ENCODE data around the gene DPYSL4. TPM values are rescaled to one million over a fixed set of nuclear protein-coding genes. Genes with fewer than 3 reads are reported as not detected.
A peak's percentile ranks its signal among the peaks of the same experiment; 100 is the strongest.

DPYSL4 gene
- total and polyA plus RNA-seq, 3 experiments from 2014 or later, result 3.2 to 3.3 TPM; not detected in 1

- H3K36me3 Mint-ChIP-seq, result no peaks in the 10 kb centered on the region
- CTCF ChIA-PET, result no interaction called here
- no peak overlapping the region for H3K27ac Mint-ChIP-seq
Observed at GRCh38 chr10:132201111-132201969, 14.6 kb downstream of the DPYSL4 start.

GRCh38 chr10:132202070-132202970 is 15.6 kb downstream of the DPYSL4 start:
- H3K4me3 ChIP-seq (ENCODE audit: low read length), result no peak overlapping the region
- no peaks in the 10 kb centered on the region for H3K9me3 ChIP-seq (ENCODE audit: low read length)
- H3K4me3 Mint-ChIP-seq, result no peak overlapping the region
- H3K36me3 ChIP-seq (ENCODE audit: insufficient read depth, low read length), result no peaks in the 10 kb centered on the region
- H3K4me1 ChIP-seq (ENCODE audit: insufficient read depth, low read length), result no peaks in the 10 kb centered on the region
- H3K9me3 Mint-ChIP-seq, result no peaks in the 10 kb centered on the region
- no peaks in the 10 kb centered on the region for H3K27me3 Mint-ChIP-seq
- POLR2A ChIA-PET, result no interaction called here
- H3K36me3 Mint-ChIP-seq, result no peaks in the 10 kb centered on the region
- no peaks in the 10 kb centered on the region for H3K4me1 Mint-ChIP-seq
- peak in 1 of 5 donors; percentile 47 for DNase-seq
- no peak overlapping the region for H3K27ac ChIP-seq (ENCODE audit: low read depth, low read length)
- CTCF ChIA-PET, result no interaction called here
- H3K27ac Mint-ChIP-seq, result no peak overlapping the region
- H3K27me3 ChIP-seq (ENCODE audit: insufficient read depth, low read length, poor library complexity, severe bottlenecking), result no peaks in the 10 kb centered on the region

More at GRCh38 chr10:132201111-132201969, 14.6 kb downstream of the DPYSL4 start:
- POLR2A ChIA-PET, result no interaction called here
- Mint-ChIP-seq H3K9me3 (no peaks in the 10 kb centered on the region), H3K4me1 (no peaks in the 10 kb centered on the region), H3K27me3 (no peaks in the 10 kb centered on the region), H3K4me3 (no peak overlapping the region)
- Histone ChIP-seq H3K4me3 (ENCODE audit: low read length) (no peak overlapping the region), H3K9me3 (ENCODE audit: low read length) (no peaks in the 10 kb centered on the region), H3K27ac (ENCODE audit: low read depth, low read length) (no peak overlapping the region), H3K27me3 (ENCODE audit: insufficient read depth, low read length, poor library complexity, severe bottlenecking) (no peaks in the 10 kb centered on the region), H3K36me3 (ENCODE audit: insufficient read depth, low read length) (no peaks in the 10 kb centered on the region), H3K4me1 (ENCODE audit: insufficient read depth, low read length) (no peaks in the 10 kb centered on the region)
- DNase-seq, result peak in 1 of 5 donors; percentile 31

- Histone ChIP-seq H3K4me3 (ENCODE audit: low read length) (no peak overlapping the region), H3K9me3 (ENCODE audit: low read length) (no peaks in the 10 kb centered on the region), H3K4me1 (ENCODE audit: insufficient read depth, low read length) (no peaks in the 10 kb centered on the region), H3K27ac (ENCODE audit: low read depth, low read length) (no peak overlapping the region), H3K27me3 (ENCODE audit: insufficient read depth, low read length, poor library complexity, severe bottlenecking) (no peaks in the 10 kb centered on the region), H3K36me3 (ENCODE audit: insufficient read depth, low read length) (no peaks in the 10 kb centered on the region)
- Mint-ChIP-seq H3K27me3 (no peaks in the 10 kb centered on the region), H3K4me3 (no peak overlapping the region), H3K36me3 (no peaks in the 10 kb centered on the region), H3K4me1 (no peaks in the 10 kb centered on the region), H3K27ac (peak overlapping the region in 1 of 8 donors; percentile 74), H3K9me3 (no peaks in the 10 kb centered on the region)
- ChIA-PET POLR2A (no interaction called here), CTCF (no interaction called here)
- DNase-seq, result peak in 1 of 5 donors; percentile 39
Observed at GRCh38 chr10:132203256-132204077, 16.7 kb downstream of the DPYSL4 start.

- no peaks in the 10 kb centered on the region for H3K4me1 ChIP-seq (ENCODE audit: insufficient read depth, low read length)
- Mint-ChIP-seq H3K27ac (no peak overlapping the region), H3K4me1 (no peaks in the 10 kb centered on the region), H3K27me3 (no peaks in the 10 kb centered on the region), H3K36me3 (no peaks in the 10 kb centered on the region), H3K9me3 (no peaks in the 10 kb centered on the region), H3K4me3 (no peak overlapping the region)
- no peak overlapping the region for H3K27ac ChIP-seq (ENCODE audit: low read depth, low read length)
- H3K36me3 ChIP-seq (ENCODE audit: insufficient read depth, low read length), result no peaks in the 10 kb centered on the region
- CTCF ChIA-PET, result no interaction called here
- no peaks in the 10 kb centered on the region for H3K27me3 ChIP-seq (ENCODE audit: insufficient read depth, low read length, poor library complexity, severe bottlenecking)
- DNase-seq, result peak in 1 of 5 donors; percentile 30
- POLR2A ChIA-PET, result no interaction called here
- H3K4me3 ChIP-seq (ENCODE audit: low read length), result no peak overlapping the region
- H3K9me3 ChIP-seq (ENCODE audit: low read length), result no peaks in the 10 kb centered on the region
Observed at GRCh38 chr10:132204078-132204780, 17.5 kb downstream of the DPYSL4 start.

- H3K4me1 Mint-ChIP-seq, result no peaks in the 10 kb centered on the region
- no peak overlapping the region for H3K27ac Mint-ChIP-seq
- H3K9me3 Mint-ChIP-seq, result no peaks in the 10 kb centered on the region
- Histone ChIP-seq H3K27me3 (ENCODE audit: insufficient read depth, low read length, poor library complexity, severe bottlenecking) (no peaks in the 10 kb centered on the region), H3K4me3 (ENCODE audit: low read length) (no peak overlapping the region), H3K9me3 (ENCODE audit: low read length) (no peaks in the 10 kb centered on the region), H3K27ac (ENCODE audit: low read depth, low read length) (no peak overlapping the region), H3K36me3 (ENCODE audit: insufficient read depth, low read length) (no peaks in the 10 kb centered on the region), H3K4me1 (ENCODE audit: insufficient read depth, low read length) (no peaks in the 10 kb centered on the region)
- peak in 1 of 5 donors; percentile 24 for DNase-seq
- no peaks in the 10 kb centered on the region for H3K36me3 Mint-ChIP-seq
- H3K4me3 Mint-ChIP-seq, result no peak overlapping the region
- ChIA-PET POLR2A (no interaction called here), CTCF (no interaction called here)
- H3K27me3 Mint-ChIP-seq, result no peaks in the 10 kb centered on the region
Observed at GRCh38 chr10:132204781-132205473, 18.2 kb downstream of the DPYSL4 start.

GRCh38 chr10:132205650-132206376 is 19.1 kb downstream of the DPYSL4 start:
- Histone ChIP-seq H3K4me3 (ENCODE audit: low read length) (no peak overlapping the region), H3K9me3 (ENCODE audit: low read length) (no peaks in the 10 kb centered on the region), H3K4me1 (ENCODE audit: insufficient read depth, low read length) (no peaks in the 10 kb centered on the region), H3K27ac (ENCODE audit: low read depth, low read length) (no peak overlapping the region), H3K27me3 (ENCODE audit: insufficient read depth, low read length, poor library complexity, severe bottlenecking) (no peaks in the 10 kb centered on the region), H3K36me3 (ENCODE audit: insufficient read depth, low read length) (no peaks in the 10 kb centered on the region)
- no peaks in the 10 kb centered on the region for H3K9me3 Mint-ChIP-seq
- H3K4me1 Mint-ChIP-seq, result no peaks in the 10 kb centered on the region
- ChIA-PET POLR2A (no interaction called here), CTCF (no interaction called here)
- peak in 1 of 5 donors; percentile 23 for DNase-seq
- no peak overlapping the region for H3K4me3 Mint-ChIP-seq
- no peaks in the 10 kb centered on the region for H3K27me3 Mint-ChIP-seq
- no peaks in the 10 kb centered on the region for H3K36me3 Mint-ChIP-seq
- H3K27ac Mint-ChIP-seq, result no peak overlapping the region

GRCh38 chr10:132206377-132206745 is 19.6 kb downstream of the DPYSL4 start:
- ChIA-PET POLR2A (no interaction called here), CTCF (no interaction called here)
- no peaks in the 10 kb centered on the region for H3K9me3 ChIP-seq (ENCODE audit: low read length)
- Mint-ChIP-seq H3K27ac (no peak overlapping the region), H3K27me3 (no peaks in the 10 kb centered on the region), H3K4me1 (no peaks in the 10 kb centered on the region), H3K36me3 (no peaks in the 10 kb centered on the region), H3K4me3 (no peak overlapping the region), H3K9me3 (no peaks in the 10 kb centered on the region)
- no peak for DNase-seq
- H3K36me3 ChIP-seq (ENCODE audit: insufficient read depth, low read length), result no peaks in the 10 kb centered on the region
- no peak overlapping the region for H3K27ac ChIP-seq (ENCODE audit: low read depth, low read length)
- H3K27me3 ChIP-seq (ENCODE audit: insufficient read depth, low read length, poor library complexity, severe bottlenecking), result no peaks in the 10 kb centered on the region
- no peaks in the 10 kb centered on the region for H3K4me1 ChIP-seq (ENCODE audit: insufficient read depth, low read length)
- no peak overlapping the region for H3K4me3 ChIP-seq (ENCODE audit: low read length)
